GM18526 (cell line): ENCODE data around the gene ACTRT2.

Experiments used
- POLR2A ChIP-seq: IDR thresholded peaks from 3 replicates; pipeline ENCODE4 v1.6.1; 2011; ENCODE audit not compliant: insufficient read length; ENCODE audit errors: extremely low read depth

ACTRT2 gene

DNA sequence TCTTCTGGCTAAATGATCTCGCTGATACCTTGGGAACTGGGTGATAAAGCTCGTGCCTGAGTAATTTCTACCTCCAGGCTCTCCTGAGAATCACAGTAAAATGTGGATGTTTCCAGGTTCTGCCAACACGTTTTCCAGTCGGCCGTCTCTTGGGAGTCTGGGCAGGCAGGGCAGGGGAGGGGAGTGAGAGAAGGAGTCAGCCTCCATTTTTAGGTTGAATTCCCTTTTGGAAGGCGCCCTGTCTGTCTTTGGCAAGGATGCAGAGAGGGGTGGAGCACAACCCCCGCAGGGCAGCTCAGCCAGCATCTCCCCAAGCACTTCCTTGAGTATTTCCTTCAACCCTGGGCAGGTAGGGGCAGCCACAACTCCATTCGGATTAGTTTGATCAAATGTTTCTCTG, 15.5 kb upstream of the ACTRT2 start:
- no peak for TF ChIP-seq POLR2A

DNA sequence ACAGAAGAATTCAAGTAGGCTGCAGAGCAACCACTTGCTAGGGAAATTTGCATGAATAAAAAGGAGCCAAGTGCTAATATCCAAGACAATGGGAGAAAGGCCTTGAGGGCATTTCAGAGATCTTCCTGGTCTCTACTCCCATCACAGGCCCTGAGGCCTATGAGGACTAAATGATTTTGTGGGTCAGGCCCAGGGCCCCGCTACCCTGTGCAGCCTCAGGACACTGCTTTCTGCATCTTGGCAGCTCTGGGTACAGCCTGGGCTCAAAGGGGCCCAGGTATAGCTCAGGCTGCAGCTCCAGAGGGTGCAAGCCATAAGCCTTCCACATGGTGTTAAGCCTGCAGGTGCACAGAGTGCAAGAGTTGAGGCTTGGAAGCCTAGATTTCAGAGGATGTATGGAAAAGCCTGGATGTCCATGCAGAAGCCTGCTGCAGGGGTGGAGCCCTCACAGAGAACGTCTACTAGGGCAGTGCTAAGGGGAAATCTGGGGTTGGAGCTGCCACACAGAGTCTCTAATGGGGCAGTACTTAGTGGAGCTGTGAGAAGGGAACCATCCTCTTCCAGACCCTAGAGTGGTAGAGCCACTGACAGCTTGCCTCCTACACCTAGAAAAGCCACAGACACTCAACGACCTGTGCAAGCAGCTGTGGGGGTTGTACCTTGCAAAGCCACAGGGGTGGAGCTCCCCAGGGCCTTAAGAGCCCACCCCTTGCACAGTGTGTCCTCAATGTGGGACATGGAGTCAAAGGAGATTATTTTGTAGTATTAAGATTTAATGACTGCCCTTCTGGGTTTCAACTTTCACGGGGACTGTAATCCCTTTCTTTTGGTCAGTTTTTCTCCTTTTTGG, 13.7 kb upstream of the ACTRT2 start:
- no peak for TF ChIP-seq POLR2A

DNA sequence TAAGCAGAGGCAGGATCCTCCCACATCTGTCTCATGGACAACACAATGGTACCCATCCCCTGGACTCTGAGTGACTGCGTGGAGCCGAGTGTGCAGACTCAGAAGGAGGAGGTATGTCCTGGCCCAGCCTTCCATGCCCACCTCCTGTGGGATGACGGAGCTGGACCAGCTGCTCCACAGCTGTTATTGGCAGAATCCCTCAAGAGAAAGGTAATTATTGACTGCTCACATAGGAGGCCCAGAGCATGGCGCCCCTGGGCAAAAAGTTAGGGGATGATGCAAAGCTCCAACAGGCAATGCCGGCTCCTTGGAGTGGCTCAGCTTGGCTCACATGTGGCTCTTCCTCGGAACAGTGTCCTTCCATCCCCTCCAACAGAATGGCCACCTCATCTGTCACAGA, 12.2 kb upstream of the ACTRT2 start:
- no peak for TF ChIP-seq POLR2A

DNA sequence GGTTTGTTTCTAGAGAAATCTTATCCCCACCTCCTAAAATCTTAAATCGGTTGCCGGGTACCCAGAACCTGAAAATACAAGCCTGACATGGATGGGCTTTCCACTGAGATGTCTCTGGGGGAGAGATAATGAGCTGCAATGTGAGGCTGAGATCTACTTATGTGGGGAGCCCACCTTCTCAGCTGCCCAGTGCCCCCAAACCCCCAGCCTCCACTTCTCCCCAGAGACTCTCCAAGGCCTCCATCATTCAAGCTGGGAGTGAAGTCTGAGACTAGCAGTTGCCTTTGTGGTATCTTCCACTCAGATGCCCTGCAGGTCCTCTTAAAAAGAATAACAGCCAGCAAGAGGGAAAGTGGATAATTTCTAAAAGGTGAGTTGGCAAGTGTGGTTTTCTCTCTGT, 11.7 kb upstream of the ACTRT2 start:
- TF ChIP-seq POLR2A, result no peak

DNA sequence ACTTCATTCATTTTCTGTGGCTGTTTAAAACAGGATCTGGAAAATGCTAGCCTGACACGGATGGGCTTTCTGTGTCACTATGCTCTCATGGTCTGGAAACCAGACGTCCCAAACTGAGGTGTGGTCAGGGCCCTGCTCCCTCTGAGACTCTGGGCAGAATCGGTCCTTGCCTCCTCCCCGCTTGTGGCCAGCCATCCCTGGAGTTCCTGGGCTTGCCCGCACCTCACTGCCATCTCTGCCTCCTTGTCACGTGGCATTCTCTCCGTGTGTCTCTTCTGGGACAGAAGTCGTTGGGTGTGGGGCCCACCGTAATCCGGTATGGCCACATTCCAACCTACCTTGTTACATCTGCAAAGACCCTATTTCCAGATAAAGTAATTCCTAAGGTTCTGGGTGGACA, 10.1 kb upstream of the ACTRT2 start:
- no peak for TF ChIP-seq POLR2A

DNA sequence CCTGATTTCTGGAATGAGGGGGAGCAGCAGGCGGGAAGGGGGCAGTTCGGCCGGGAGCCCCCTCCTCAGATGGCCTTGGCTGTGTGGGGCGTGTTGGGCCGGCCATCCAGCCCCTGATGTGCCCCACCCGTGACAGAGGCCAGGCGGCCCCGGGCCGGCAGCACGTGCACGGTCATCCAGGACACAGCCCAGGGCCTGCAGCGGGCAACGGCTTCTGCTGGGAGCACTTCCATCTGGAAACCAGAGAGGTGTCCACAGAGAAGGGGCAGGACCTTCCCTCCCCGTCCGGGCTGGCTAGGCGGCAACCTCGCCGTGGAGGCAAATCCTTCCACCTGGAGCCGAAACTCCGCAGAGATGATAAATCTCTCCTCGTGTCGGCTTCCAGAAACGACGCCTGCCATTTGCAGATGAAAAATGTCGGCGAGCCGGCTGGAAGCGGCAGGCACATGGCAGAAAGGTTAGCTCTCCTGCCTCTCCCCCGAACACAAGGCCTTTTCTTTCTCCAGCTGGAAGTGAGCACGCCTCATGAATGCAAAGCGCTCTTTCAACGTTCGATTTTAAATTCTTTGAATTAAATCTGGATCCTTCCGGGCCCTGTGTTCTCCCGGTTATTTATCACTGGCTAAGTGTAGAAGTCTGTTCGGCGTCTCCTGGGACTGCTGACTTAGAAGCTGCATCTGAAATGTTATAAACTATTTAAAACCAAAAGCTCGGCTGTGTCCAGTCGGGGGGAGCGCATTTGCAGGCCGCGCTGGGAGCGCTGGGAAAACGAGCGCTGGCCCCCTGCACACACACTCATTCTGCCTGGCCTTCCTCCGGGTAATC, 9.4 kb upstream of the ACTRT2 start:
- TF ChIP-seq POLR2A, result no peak

DNA sequence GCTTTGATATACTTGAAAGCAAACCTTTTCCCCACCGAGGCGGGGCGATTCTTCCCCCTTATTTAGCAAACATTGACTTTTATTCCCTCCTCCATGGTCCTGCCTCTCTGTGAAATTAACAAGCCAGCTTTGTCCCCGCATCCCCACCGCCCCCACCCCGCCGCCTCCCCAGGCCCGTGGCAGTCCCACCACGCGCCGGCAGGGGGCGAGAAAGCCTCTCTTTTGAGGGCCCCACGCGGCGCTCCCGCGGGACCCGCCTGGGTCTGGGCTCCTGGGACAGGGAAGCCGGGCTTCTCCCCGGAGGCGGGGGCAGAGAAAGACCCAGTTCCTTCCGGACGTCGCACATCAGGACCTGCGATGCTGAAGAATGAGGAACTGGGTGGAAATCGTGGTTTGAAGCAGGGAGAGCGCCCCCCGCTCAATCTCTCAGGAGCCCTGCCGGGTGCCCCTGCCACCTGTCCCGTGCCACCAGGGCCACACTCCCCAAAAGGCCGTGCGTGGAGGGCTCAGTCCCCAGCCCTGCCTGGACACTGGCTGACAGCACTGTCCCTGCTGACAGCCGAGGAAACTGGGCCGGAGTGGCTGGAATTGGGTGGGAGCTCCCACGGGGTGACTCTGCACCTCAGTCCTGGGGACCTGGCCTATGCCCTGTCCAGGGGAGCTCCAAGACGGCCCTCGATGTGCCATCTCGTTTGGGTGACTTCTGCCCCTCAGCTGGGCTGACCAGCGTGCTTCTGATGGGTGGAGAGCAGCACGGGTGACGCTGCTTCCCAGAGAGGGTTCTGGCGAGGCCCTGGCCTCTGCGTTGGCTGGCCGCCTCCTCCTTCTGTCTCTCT, 8.6 kb upstream of the ACTRT2 start:
- TF ChIP-seq POLR2A, result no peak

DNA sequence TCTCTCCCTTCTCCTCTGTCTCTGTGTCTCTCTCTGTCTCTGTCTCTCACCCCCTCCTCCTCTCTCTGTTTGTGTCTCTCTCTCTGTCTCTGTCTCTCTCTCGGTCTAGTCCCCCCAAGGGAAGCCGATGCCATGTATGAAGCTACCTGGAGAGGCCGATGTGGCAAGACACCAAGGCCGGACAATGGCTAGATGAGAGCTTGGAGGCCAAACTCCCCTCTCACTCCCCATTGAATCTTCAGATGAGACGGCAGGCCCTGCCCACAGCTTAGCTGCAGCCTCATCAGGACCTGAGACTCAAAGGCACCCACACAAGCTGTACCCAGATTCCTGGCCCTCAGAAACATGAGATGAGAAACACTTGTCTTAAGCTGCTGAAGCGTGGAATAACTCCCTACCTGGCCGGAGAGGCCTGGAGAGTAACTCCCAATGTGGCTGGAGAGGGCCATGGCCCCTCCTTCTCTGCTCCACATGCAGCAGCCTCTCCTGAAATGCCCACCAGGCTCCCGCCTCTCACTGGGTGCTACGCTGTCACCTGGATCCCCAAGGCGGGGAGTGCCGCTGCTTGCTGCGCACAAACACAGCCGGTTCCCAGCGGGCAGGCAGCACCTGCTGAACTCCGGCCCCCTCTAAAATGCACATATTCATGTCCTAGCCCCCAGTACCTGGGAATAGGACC, 7.8 kb upstream of the ACTRT2 start:
- no peak for TF ChIP-seq POLR2A

DNA sequence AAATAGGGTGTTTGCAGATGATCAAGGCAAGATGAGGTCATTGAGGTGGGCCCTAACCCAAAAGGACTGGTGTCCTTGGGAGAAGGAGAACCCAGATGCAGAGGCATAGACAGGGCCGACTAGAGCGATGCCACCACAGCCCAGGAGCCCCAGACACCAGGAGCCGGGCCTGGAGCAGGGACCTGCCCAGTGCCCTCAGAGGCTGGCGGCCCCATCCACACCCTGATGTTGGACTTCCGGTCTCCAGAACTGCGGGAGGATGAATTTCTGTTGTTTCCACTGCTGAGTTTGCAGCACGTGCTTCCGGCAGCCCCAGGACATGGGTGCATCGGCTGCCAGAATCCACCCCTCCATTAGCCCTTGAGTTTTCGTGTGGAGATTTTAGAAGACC, 7.2 kb upstream of the ACTRT2 start:
- no peak for TF ChIP-seq POLR2A

DNA sequence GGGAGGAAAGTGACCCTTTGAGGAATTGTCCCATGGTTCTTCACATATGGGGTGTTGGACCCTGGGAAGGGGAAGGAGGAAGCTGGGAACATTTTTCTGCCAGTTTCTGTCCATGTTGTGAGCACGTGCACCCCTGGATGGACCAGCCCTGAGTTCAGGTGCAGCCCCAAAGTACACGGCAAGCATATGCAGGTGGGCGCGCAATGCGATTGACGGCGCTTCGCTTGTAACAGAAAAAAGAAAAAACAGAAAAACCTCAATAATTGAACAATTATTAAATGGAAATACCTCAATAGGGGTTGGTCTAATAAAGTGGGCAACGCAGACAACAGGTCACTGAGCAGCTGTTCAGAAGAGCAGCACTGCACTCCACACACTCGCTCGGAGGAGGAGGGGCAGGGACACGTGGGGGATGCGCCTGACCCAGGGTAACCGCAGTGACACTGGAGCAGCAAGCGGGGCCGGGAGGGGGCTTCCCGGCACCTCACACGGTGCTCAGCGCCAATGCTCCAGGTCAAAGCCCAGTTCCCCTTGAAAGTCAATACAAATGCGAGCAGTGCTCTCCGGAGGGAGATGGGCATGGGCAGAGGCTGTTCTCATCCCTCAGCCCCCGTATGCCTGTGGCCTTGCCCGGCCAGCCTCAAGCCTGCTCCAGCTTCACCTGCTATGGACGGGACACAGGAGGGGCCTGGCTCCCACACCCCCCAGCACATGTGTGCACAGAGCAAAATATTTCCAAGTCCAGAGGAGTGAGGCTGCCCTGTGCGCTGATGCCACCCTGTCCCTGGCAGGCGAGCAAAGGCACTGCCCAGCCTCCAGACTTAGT, 6.6 kb upstream of the ACTRT2 start:
- no peak for TF ChIP-seq POLR2A

DNA sequence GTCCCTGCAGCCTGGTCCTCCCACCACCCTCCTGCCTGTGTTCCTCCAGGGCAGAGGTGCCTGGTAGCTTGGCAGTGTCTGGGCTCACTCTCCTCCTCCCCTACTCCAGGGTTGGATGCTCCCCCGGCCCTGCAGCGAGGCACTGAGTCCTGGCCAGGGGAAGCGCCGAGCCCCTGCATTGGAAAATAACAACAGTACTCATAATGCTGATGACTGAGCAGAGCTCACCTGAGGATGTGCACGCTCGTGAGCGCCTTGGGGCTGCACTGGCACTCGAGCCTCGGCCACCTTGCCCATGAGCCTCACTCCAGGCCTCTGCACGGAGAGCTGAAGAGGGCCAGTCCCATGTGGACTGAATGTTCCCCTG, 6.0 kb upstream of the ACTRT2 start:
- no peak for TF ChIP-seq POLR2A

DNA sequence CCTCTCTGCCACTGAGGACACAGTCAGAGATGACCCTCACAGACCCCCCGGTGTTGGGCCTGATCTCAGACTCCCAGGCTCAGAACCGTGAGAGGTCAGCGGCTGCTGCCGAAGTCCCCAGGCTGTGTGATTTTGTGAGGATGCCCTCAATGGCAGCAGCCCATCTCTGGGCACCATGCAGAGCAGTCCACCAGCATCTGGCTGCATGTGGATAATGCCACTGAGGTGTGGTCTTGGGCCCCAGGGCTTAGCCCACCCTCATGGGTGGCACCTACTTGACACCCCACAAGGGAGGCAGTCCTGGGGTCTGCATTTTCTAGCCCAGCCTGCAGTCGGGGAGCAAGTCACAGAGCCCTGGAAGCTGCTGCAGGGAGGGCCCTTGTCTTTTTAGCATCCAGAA, 5.5 kb upstream of the ACTRT2 start:
- TF ChIP-seq POLR2A, result no peak

DNA sequence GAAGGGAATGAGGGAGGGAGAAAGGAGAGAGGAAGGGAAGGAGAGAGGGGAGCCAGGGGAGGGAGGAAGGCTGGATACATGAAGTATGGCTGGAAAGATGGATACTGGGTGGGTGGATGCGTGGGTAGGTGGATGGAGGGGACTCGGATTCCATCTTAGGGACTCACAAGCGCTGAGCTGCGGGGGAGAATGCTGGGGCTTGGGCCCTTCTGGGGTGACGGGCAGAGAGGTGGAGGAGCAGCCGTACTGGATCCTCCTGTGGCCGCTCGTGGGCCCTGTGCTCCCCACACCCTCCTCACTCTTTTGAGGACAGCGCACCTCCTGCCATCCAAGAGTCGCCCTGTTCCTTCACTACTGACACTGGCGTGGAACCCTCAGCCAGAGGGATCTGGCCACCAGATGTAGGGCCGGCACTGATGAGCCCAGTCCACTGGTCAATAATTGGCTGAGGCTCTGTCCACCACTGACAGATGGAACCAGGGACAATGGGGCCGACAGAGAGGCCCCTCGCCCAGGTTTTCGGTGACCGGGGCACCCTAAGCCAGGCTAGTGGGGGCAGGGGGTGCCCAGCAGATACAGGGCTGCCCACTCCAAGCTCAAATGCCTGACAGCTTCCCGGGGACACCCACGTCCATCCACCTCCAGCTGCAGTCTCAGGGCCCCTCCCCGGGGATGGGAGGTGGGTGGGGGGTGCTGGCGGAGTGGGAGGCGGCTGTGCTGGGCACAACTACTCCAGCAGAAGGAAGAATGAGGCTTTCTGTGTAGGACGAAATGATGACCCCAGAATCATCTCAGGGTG, 4.4 kb upstream of the ACTRT2 start:
- no peak for TF ChIP-seq POLR2A
